Epithelial cell of esophagus (primary cell): ENCODE measurements around the gene DYSF.

Source experiments
- DNase-seq: peaks from one replicate; pipeline ENCODE4 v3.0.0; 2010; ENCODE audit warnings: low read depth
- H3K4me3 ChIP-seq: 2 replicates; pipeline ENCODE4 v1.5.1; 2011; ENCODE audit warnings: mild to moderate bottlenecking, low read length, control low read depth
- TF ChIP-seq, protein P1 (sequence below): IDR thresholded peaks from 2 replicates; pipeline ENCODE4 v1.5.1; 2011; ENCODE audit warnings: low read depth, mild to moderate bottlenecking, low read length, control low read depth, inconsistent platforms; ENCODE audit not compliant: insufficient read depth; ENCODE audit errors: missing control alignments

The DYSF gene

GRCh38 chr2:71581026-71581425, 127.7 kb downstream of the DYSF start:
- TF ChIP-seq, protein P1, sequence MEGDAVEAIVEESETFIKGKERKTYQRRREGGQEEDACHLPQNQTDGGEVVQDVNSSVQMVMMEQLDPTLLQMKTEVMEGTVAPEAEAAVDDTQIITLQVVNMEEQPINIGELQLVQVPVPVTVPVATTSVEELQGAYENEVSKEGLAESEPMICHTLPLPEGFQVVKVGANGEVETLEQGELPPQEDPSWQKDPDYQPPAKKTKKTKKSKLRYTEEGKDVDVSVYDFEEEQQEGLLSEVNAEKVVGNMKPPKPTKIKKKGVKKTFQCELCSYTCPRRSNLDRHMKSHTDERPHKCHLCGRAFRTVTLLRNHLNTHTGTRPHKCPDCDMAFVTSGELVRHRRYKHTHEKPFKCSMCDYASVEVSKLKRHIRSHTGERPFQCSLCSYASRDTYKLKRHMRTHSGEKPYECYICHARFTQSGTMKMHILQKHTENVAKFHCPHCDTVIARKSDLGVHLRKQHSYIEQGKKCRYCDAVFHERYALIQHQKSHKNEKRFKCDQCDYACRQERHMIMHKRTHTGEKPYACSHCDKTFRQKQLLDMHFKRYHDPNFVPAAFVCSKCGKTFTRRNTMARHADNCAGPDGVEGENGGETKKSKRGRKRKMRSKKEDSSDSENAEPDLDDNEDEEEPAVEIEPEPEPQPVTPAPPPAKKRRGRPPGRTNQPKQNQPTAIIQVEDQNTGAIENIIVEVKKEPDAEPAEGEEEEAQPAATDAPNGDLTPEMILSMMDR, result no peak
- no peak for DNase-seq
- H3K4me3 ChIP-seq, result no peak overlapping the region

DNA sequence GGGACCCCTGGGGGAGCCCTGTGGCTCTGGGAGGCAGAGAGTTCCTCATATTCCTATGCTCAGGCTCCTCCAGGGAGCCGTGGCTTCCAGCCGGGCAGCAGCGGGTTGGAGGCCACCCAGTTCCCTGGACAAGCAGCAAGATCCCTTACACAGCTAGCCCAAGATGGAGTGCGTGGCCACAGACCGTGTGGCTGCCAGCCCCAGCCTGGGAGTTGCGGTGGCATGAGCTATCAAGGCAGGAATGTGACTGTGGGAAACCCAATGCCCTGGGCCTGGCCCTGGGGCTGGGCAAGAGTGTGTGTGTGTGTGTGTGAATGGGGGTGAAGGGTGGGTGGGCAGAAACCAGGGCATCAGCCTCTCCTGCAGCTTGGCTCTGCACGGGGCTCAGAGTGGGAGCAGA, 130.5 kb downstream of the DYSF start:
- DNase-seq, result no peak
- TF ChIP-seq, protein P1, result no peak
- H3K4me3 ChIP-seq, result no peak overlapping the region

- TF ChIP-seq, protein P1, result no peak
- no peak for DNase-seq
- no peak overlapping the region for H3K4me3 ChIP-seq
Measured at GRCh38 chr2:71586471-71586870, 133.1 kb downstream of the DYSF start.

GRCh38 chr2:71587509-71588073, 134.2 kb downstream of the DYSF start:
- H3K4me3 ChIP-seq, result no peak overlapping the region
- TF ChIP-seq, protein P1, result no peak
- no peak for DNase-seq

DNA sequence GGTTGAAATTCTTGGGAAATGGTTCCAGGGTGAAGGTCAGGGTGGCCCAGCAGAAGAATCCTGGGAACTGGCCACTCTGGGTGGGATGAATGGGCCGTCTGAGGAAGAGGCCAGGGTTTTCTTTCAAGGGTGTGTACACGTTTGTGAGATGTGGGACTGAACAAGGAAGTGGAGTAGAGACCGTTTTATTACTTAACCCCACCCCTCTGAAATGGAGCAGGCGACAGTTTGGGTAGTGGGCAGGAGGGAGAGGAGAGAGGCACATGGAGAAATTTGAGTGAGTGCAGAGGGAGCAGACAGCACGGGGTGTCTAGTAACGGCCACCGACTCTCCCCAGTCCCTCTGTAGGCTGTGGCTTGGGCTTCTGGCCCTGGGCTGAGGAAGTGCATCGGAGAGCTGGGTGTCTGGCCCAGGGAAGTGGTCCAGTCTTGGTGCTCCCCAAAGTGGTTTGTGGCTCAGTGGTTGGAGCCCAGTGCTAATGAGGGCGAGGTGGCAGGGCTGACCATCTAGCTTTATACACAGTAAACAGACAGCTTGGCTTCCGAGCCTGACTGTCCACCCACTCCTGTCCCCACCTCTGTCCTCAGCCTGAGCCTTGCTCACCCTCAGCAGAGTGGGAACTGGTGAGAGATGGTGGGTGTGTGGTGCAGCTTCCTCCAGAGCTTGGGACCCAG, 135.3 kb downstream of the DYSF start:
- no peak for DNase-seq
- TF ChIP-seq, protein P1, result no peak
- no peak overlapping the region for H3K4me3 ChIP-seq

GRCh38 chr2:71589763-71590162, 136.4 kb downstream of the DYSF start:
- TF ChIP-seq, protein P1, result no peak
- no peak overlapping the region for H3K4me3 ChIP-seq
- DNase-seq, result no peak

DNA sequence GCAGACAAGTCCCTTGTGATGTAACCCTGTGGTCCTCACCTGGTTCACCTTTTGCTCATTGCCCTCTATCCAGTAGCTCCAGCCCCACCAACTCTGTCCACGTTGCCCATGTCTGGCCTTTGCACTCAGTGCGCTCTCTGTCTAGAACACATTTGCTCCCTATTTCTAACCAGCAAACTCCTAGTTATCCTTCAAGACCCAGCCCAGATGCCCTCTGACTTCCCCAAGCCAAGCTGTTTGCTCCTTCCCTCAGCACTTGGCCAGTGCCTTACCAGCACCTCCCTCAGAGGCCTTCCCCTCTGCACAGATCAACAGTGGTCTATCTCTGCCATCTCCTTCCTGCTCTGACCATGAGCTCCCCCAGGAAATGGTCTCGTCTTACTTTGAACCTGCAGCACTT, 137.7 kb downstream of the DYSF start:
- H3K4me3 ChIP-seq, result no peak overlapping the region
- TF ChIP-seq, protein P1, result no peak
- DNase-seq, result no peak
